ENCODE data around the gene BCL11B. TPM values are rescaled to one million over a fixed set of nuclear protein-coding genes. Genes with fewer than 3 reads are reported as not detected.

Gene BCL11B
- polyA plus RNA-seq, 5 donors: 2.6 to 3.4 (median 3.1) TPM

GRCh38 chr14:99137001-99137700, 134.8 kb downstream of the BCL11B start:
- DNase-seq: no peak

- no peak for DNase-seq
Measured at GRCh38 chr14:99136401-99136800, 135.6 kb downstream of the BCL11B start.

DNA sequence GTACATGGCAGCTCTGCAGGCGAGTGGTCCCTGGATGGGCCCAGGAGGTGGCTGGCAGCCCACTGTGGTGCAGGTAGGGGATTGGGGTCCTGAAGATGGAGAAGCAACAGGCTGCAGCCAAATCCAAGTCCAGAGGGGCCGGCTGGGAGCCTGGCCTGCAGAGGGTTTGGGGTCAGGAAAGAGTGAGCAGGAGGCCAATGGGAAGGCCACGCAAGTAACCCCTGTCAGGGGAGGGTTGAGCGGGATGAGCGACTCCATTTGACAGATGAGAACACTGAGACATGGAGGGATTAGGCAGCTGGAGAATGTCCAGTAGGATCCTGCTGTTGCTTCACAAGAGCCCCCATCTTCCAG, 136.0 kb downstream of the BCL11B start:
- no peak for DNase-seq

DNA sequence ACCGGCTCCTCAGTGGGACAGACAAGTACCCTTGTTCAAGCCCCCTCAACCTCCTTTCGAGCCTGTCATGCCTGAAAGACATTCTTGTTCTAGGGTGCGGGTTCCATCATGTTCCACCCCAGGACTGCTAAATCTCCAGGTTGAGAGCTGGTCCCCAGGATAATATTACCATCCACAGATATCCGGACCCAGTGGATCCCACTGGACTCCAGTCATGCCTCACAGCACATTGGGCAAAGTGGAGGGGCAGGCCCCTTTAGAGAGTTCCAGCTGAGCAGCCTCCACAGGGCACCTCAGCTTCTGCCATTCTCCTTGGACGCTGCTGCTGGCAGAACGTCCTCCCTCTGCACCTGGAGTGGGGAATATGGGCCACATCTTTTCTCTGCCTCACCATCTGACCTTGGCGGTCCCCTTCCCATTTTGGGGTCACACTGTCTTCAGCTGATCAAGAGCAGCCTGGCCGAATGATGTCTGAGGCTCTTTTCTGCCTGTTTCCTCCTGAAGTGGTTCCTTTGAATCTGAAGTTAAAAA, 137.4 kb downstream of the BCL11B start:
- DNase-seq: no peak

DNA sequence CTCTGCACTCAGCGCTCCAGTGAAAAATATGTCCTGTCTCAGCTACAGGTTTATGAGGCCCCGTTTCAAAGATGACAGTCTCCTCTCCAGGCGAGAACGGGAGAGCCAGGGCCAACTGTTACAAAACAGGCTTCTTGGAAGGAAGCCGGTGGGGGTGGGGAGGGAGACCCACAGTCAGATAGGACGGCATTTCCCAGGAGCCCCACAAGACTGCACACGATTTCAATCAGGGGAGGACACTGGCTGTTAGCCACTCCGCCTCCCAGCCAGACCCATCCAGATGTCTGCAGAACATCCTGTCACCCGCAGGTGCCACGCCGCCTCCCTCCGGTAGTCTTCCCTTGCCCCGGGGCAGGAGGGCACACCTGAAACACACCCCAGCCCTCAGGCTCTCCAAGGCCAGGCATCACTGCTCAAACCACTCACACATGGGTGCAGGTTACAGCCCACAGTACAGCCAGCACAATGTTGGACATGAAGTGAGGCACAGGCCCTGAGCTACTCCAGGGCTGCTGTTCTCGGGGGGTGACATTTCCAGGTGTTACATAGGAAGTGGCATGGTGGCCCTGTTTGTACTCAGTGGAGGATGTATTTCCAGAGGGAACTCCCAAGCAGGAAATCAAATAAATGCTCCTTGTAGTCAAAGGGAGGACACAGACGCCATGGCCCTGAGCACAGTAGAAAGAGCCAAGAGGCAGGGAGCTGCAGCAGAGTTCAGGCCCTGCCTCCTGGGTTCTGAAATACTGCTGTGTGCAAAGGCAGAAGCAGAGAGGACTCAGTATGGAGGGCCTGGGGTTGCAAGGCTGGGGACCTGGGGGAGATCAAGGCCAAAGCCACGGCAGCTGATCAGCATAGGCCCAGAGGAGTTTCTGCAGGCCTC, 138.1 kb downstream of the BCL11B start:
- DNase-seq: peak; percentile 42 to 64

DNA sequence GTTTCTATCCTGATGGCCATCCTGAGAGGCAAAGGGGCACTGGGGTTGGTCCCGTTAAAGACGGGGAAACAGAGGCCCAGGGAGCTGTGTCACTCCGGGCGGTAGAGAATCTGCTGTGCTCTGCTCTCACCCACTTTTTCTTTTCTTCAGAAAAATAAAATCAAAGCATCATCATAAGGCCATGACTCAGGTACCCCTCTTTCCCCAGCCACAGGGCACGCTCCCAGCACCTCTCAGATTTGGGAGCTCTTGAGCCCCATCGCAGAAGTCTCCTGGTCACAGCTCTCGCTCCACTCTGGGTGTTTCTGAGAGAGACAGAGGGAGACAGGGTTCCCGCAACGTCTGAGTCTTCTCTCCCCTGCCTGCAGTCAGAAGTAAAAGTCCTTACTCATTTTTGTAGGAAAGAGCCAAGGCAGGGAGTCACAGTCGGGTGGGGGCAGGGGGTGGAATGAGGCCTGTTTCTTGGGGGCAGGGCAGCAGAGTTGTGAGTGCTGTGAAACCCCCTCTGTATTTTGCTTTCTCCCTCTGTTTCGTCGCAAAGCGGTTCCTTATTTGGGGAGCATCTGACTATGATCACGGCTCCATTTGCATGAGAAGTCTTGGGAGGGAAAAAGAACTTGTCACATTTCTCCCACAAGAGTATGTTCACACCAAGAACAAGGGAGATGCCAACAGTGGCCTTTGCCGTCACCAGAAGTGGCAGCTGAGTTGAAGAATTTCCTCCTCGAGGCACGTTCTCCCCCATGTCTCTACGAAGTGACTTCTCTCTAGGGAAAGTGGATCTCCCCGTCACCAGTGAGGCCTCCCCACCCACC, 139.0 kb downstream of the BCL11B start:
- DNase-seq: no peak

DNA sequence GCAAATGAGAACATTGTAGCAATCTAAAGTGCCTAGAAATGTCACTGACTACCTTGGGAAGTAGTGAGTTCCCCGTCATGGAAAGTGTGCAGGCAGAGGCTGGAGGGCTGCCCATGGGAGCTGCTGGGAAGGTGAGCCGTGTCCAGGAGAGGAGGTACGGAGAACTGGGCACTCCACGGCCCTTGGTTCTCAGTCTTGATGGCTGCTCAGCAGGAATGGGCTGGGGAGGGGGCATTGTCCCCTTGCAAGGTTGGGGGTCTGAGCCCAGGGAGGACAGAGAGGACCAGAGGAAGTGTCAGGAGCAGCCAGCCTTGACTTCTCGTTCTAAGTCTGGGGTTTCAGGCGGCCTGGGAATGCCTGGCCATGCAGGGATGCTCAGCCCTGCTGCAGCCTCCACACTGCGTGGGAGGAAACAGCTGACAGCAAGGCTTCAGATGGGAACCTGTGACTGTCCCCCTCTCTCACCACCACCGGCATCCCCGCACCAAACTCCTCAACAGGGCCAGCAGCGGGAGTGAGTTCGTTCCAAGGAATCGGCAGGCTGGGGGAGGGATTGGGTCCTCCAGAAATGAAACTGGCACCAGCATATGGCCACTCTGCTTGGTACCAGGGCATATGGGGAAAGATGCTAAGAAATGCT, 140.2 kb downstream of the BCL11B start:
- DNase-seq: no peak

- DNase-seq: no peak
Measured at GRCh38 chr14:99129998-99130397, 142.0 kb downstream of the BCL11B start.

DNA sequence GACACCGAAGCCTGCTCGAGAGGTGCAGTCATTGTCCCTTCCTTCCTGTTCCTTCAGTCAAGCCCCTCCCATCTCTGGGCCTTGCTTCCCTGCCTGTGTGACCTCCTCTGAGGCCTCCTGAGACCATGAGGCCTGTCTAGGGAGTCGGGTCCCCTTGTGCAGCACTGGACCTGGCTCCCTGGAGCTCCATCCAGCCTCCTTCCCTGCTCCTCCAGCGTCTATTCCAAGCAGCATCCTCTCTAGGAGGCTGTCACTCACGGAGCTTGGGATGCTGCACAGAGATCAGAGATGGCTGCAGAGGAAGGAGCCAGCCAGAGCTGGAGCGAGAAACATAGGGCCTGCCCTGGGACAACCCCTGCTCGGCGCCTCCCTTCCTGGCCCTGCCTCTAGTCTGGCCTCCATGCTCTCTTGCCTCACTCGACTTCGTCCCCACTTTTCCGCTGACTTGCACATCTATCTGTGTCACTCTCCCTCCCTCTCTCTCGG, 142.7 kb downstream of the BCL11B start:
- DNase-seq: no peak

GRCh38 chr14:99128185-99128584, 143.8 kb downstream of the BCL11B start:
- DNase-seq: no peak

- peak; percentile 11 to 28 for DNase-seq
Measured at GRCh38 chr14:99127651-99128167, 144.3 kb downstream of the BCL11B start.

GRCh38 chr14:99125616-99126431, 146.2 kb downstream of the BCL11B start:
- DNase-seq: no peak

DNA sequence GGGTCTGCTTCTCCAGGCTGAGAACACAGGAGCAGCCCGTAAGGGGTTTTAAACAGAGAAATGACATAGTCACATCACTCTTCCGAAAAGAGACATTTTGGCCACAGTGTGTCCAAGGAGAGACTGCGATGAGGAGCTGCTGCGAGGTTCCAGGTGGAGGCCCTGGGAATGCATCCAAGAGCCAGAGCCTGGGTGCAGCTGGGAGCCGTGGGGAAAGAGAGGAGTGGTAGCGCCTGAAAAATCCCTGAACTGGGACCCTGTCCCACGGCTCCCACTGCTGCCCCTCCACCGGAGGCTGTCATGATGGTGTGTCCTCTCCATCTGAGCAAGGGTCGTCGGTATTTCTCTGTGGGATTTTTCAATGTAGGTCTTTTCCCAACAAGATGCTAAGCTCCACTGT, 146.9 kb downstream of the BCL11B start:
- no peak for DNase-seq

- DNase-seq: no peak
Measured at GRCh38 chr14:99124482-99125105, 147.4 kb downstream of the BCL11B start.

GRCh38 chr14:99123208-99123870, 148.7 kb downstream of the BCL11B start:
- no peak for DNase-seq

DNA sequence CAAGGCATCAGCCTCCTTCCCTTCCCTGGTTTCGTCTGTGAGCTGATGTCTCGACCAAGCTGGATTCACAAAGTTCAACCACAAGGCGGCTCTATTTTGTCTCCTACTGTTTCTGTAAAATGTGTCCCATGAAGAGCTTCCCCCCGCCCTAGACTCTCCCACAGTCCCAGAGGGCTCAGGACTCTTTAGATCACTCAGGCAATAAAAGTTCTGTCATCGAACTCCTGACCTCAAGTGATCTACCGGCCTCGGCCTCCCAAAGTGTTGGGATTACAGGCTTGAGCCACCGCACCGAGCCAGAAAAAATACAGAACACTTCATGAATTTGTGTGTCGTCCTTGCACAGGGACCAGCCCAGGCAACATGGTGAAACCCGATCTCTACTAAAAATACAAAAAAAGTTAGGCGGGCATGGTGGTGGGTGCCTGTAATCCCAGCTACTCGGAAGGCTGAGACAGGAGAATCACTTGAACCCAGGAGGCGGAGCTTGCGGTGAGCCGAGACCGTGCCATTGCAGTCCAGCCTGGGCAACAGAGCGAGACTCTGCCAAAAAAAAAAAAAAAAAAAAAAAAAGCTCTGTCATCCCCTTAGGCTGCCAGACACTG, 149.4 kb downstream of the BCL11B start:
- DNase-seq: no peak

DNA sequence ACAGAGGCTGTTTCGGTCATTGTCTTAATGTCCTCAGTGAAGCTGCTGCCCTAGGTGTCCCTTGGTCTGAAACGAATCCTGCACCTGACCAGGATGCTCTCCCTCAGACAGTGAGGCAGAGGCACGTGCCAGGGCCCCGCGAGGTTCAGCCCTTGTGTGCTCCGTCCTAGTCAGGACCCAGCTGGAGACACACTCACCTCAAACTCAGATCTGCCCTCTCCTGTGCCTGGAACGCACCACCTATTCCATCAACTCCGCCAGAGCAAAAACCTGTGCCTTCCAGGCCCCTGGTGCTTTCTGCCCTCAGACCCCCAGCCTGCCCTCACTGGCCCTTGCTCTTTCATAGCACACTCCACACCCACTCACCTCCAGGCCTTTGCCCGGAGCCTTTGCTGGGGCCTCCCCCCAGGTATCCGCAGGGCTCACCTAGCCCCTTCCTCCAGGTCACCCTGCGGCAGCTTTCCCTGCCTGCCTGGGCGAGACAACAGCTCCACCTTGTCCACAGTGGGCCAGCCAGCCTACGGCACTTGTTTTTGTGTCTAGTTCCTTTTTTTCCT, 150.6 kb downstream of the BCL11B start:
- no peak for DNase-seq

- DNase-seq: no peak
Measured at GRCh38 chr14:99120526-99121318, 151.3 kb downstream of the BCL11B start.
